Neutrophil (primary cell): Measurements from ENCODE around the gene GSTA4.

ENCODE experiments used
- H3K27ac ChIP-seq: fragments of 200-600 bp; sonication (generic); 2 replicates; pipeline ENCODE4 v1.5.1; 2016; ENCODE audit warnings: mild to moderate bottlenecking, moderate library complexity
- H3K27me3 ChIP-seq: fragments of 200-600 bp; sonication (generic); 2 replicates; pipeline ENCODE4 v1.6.0; 2016; ENCODE audit warnings: mild to moderate bottlenecking
- H3K36me3 ChIP-seq: fragments of 200-600 bp; sonication (generic); 2 replicates; pipeline ENCODE4 v1.5.1; 2017
- H3K4me1 ChIP-seq, 2 experiments: fragments of 200-600 bp in 1 of 2; sonication (generic) in 1 of 2; 1 replicate in 1 of 2; 2 replicates in 1 of 2; pipeline versions ENCODE4 v1.5.1 to v1.6.1; 2013 to 2016; ENCODE audit warnings: low read depth in 1 of 2, low read length in 1 of 2, mild to moderate bottlenecking in 1 of 2, moderate library complexity in 1 of 2; ENCODE audit not compliant: control insufficient read depth in 1 of 2, insufficient read depth in 1 of 2
- H3K4me3 ChIP-seq, 2 experiments: fragments of 200-600 bp in 1 of 2; sonication (generic) in 1 of 2; 1 replicate in 1 of 2; 2 replicates in 1 of 2; pipeline ENCODE4 v1.5.1; 2013 to 2016; ENCODE audit warnings: low read depth in 1 of 2, low read length in 1 of 2, mild to moderate bottlenecking in 1 of 2, moderate library complexity in 1 of 2
- H3K9me3 ChIP-seq: fragments of 200-600 bp; sonication (generic); 2 replicates; pipeline ENCODE4 v1.5.1; 2016
- TF ChIP-seq, protein P1 (sequence below): fragments of 200-600 bp; sonication (generic); IDR thresholded peaks from 2 replicates; pipeline ENCODE4 v1.5.1; 2016; ENCODE audit warnings: antibody characterized with exemption

The GSTA4 gene

GRCh38 chr6:53005663-53006250 is 10.7 kb upstream of the GSTA4 start:
- Histone ChIP-seq H3K4me1 (no peaks in the 10 kb centered on the region), H3K27ac (no peak overlapping the region), H3K36me3 (peaks cover 71% of the 10 kb centered on the region), H3K4me3 (no peak overlapping the region), H3K27me3 (no peaks in the 10 kb centered on the region), H3K9me3 (no peaks in the 10 kb centered on the region)
- TF ChIP-seq, protein P1, sequence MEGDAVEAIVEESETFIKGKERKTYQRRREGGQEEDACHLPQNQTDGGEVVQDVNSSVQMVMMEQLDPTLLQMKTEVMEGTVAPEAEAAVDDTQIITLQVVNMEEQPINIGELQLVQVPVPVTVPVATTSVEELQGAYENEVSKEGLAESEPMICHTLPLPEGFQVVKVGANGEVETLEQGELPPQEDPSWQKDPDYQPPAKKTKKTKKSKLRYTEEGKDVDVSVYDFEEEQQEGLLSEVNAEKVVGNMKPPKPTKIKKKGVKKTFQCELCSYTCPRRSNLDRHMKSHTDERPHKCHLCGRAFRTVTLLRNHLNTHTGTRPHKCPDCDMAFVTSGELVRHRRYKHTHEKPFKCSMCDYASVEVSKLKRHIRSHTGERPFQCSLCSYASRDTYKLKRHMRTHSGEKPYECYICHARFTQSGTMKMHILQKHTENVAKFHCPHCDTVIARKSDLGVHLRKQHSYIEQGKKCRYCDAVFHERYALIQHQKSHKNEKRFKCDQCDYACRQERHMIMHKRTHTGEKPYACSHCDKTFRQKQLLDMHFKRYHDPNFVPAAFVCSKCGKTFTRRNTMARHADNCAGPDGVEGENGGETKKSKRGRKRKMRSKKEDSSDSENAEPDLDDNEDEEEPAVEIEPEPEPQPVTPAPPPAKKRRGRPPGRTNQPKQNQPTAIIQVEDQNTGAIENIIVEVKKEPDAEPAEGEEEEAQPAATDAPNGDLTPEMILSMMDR = no peak

GRCh38 chr6:52999456-52999855 is 4.4 kb upstream of the GSTA4 start:
- Histone ChIP-seq H3K36me3 (peaks cover 11% of the 10 kb centered on the region), H3K9me3 (no peaks in the 10 kb centered on the region), H3K27ac (no peak overlapping the region), H3K4me1 (peaks cover 20% of the 10 kb centered on the region in 2 experiments), H3K4me3 (no peak overlapping the region), H3K27me3 (peaks cover 7% of the 10 kb centered on the region)
- TF ChIP-seq, protein P1 = no peak

DNA sequence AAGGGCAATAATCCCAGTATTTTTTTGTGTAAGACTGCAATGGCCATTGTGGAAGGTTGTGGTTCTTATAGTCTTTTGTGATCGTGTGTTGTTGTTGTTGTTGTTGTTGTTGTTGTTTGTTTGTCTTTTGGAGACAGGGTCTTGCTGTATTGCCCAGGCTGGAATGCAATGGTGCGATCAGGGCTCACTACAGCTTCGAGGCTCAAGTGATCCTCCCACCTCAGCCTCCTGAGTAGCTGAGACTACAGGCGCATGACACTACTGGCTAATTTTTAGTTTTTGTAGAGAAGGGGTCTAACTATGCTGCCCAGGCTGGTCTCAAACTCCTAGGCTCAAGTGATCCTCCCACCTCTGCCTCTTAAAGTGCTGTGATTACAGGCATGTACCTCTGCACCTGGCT is 3.5 kb upstream of the GSTA4 start:
- Histone ChIP-seq H3K9me3 (no peaks in the 10 kb centered on the region), H3K27ac (no peak overlapping the region), H3K36me3 (peaks cover 6% of the 10 kb centered on the region), H3K4me1 (peaks cover 22 to 24% of the 10 kb centered on the region in 2 experiments), H3K4me3 (no peak overlapping the region), H3K27me3 (peaks cover 16% of the 10 kb centered on the region)
- TF ChIP-seq, protein P1 = no peak

GRCh38 chr6:52995913-52996645 is 995 bp upstream of the GSTA4 start:
- TF ChIP-seq, protein P1 = no peak
- peak overlapping the region; percentile 88 for H3K27ac ChIP-seq
- peak overlapping the region; percentile 64 to 80 for H3K4me3 ChIP-seq
- peaks cover 22 to 24% of the 10 kb centered on the region in 2 experiments for H3K4me1 ChIP-seq
- H3K27me3 ChIP-seq = peaks cover 36% of the 10 kb centered on the region
- H3K36me3 ChIP-seq = no peaks in the 10 kb centered on the region
- no peaks in the 10 kb centered on the region for H3K9me3 ChIP-seq

DNA sequence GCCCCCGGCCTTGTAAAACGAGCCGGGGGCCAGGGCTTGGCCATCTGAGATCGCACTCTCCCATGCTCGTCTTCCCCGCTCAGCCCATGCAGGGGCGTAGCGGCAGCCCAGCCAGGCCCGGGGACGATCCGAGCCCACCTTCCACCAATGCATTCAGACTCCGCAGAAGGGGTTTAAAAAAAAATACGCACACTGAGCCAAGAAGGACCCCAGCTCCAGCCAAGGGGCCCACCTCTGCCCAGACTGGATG is 320 bp downstream of the GSTA4 start:
- Histone ChIP-seq H3K4me1 (peaks cover 22 to 24% of the 10 kb centered on the region in 2 experiments), H3K27ac (peak overlapping the region; percentile 88), H3K36me3 (no peaks in the 10 kb centered on the region), H3K9me3 (no peaks in the 10 kb centered on the region), H3K4me3 (peak overlapping the region; percentile 64 to 80), H3K27me3 (peaks cover 49% of the 10 kb centered on the region)
- TF ChIP-seq, protein P1 = no peak
